Measurements from ENCODE around the gene FIBCD1. TPM values are rescaled to one million over a fixed set of nuclear protein-coding genes. Genes with fewer than 3 reads are reported as not detected.

The FIBCD1 gene
- total and polyA plus RNA-seq, 12 donors = 0.11 to 55.7 (median 18.3) TPM

DNA sequence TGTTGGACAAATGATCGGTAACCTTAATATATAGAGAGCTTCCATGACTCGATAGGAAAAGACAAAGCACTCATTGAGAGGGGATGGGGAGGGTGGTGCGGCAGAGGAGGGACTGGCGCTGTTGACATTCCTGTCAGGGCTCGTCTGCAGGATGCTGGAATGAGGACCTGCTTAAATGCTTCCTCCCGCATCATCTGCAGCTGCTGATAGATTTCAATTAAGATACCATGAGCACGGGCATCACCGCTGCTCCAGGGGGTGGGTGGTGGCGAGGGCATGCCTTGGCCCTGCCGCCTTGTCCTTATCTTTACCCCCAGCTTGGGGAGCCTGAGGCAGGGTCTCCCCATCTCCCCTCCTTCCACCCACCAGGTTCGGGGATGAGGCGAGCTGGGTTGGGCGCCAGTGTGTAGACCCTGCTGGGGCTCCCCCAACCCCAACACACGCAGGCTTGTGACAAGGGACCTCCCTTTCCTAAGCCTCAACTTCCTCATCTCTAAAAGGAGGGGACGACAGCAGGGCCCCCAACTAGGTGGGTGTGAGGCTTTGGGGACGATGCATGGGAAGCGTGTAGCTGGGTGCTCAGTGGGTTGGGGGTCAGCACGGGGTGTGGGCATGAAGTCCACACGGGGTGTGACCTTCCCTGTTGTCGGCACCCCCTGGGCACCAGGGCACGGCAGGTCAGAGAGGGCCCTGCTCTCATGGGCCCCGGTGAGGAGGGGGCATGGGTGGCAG is 30.7 kb downstream of the FIBCD1 start:
- Histone ChIP-seq H3K36me3 (replicated peaks in 1 of 2) (no peaks in the 10 kb centered on the region), H3K4me1 (replicated peaks in 1 of 2) (no peaks in the 10 kb centered on the region), H3K9me3 (replicated peaks in 1 of 3) (no peaks in the 10 kb centered on the region), H3K27me3 (no peaks in the 10 kb centered on the region), H3K4me3 (no peak overlapping the region), H3K27ac (no peak overlapping the region)
- WGBS, 4 donors = 77 to 83% (median 81%) methylated on average over 15 to 22 of the region's 22 CpGs
- no peak for TF ChIP-seq POLR2A (IDR thresholded peaks at IDR 0.05)
- TF ChIP-seq, protein P1, sequence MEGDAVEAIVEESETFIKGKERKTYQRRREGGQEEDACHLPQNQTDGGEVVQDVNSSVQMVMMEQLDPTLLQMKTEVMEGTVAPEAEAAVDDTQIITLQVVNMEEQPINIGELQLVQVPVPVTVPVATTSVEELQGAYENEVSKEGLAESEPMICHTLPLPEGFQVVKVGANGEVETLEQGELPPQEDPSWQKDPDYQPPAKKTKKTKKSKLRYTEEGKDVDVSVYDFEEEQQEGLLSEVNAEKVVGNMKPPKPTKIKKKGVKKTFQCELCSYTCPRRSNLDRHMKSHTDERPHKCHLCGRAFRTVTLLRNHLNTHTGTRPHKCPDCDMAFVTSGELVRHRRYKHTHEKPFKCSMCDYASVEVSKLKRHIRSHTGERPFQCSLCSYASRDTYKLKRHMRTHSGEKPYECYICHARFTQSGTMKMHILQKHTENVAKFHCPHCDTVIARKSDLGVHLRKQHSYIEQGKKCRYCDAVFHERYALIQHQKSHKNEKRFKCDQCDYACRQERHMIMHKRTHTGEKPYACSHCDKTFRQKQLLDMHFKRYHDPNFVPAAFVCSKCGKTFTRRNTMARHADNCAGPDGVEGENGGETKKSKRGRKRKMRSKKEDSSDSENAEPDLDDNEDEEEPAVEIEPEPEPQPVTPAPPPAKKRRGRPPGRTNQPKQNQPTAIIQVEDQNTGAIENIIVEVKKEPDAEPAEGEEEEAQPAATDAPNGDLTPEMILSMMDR (IDR thresholded peaks at IDR 0.05) = no peak
- intact Hi-C loops (cut with DNase I) = no loop called here
- DNase-seq = no peak

- no peak for DNase-seq
- intact Hi-C loops (cut with DNase I) = no loop called here
- H3K36me3 ChIP-seq (replicated peaks in 1 of 2) = no peaks in the 10 kb centered on the region
- WGBS, 4 donors = 84 to 92% (median 86%) methylated on average over 16 to 21 of the region's 21 CpGs
- no peaks in the 10 kb centered on the region for H3K9me3 ChIP-seq (replicated peaks in 1 of 3)
- no peak overlapping the region for H3K27ac ChIP-seq
- H3K4me1 ChIP-seq (replicated peaks in 1 of 2) = no peaks in the 10 kb centered on the region
- no peak overlapping the region for H3K4me3 ChIP-seq
- no peaks in the 10 kb centered on the region for H3K27me3 ChIP-seq
- no peak for TF ChIP-seq POLR2A (IDR thresholded peaks at IDR 0.05)
- TF ChIP-seq, protein P1 (IDR thresholded peaks at IDR 0.05) = no peak
Observed at GRCh38 chr9:130906735-130907416, 32.2 kb downstream of the FIBCD1 start.

DNA sequence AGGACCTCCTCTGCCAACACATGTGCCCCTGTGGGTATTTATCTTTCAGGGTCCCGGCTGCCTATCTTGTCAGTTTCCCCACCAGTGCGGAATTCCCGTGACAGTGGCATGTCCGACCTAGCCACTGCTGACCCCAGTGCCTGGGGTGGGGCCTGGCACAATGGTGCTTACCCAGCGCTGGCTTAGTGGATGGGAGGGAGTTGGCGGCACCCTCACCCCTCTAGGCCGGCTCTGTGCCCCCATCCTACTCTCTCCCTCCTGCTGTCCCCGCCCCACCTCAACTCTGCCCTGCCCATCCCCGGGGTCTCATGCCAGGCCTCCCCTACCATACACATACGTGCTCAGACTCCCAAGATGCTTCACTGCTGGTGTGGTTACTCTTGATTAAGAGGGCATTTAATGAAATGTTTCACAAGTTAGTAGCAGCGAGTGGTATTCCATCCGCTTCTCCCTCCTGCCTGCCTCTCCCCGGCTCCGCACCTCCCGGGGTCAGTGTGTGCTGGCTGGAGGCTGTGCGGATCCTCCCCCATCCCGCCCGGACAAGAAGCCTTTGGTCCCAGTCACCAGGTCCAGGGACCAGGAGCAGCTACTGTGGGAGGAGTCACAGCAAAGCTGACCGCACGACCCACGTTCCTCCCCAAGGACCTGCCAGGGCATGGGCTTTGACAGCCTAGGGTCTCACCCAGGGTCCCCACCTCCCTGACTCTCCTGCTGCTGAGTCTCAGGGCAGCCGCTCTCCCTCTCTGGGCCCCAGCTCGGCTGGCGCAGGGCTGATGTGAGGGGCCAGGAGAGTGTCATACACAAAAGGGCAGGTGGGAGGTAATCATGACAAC is 32.9 kb downstream of the FIBCD1 start:
- no peaks in the 10 kb centered on the region for H3K36me3 ChIP-seq (replicated peaks in 1 of 2)
- WGBS, 4 donors = 87 to 93% (median 90%) methylated on average over 23 to 24 of the region's 24 CpGs
- H3K27me3 ChIP-seq = no peaks in the 10 kb centered on the region
- H3K9me3 ChIP-seq (replicated peaks in 1 of 3) = no peaks in the 10 kb centered on the region
- no peak for TF ChIP-seq POLR2A (IDR thresholded peaks at IDR 0.05)
- TF ChIP-seq, protein P1 (IDR thresholded peaks at IDR 0.05) = no peak
- intact Hi-C loops (cut with DNase I) = no loop called here
- H3K4me1 ChIP-seq (replicated peaks in 1 of 2) = no peaks in the 10 kb centered on the region
- no peak overlapping the region for H3K4me3 ChIP-seq
- H3K27ac ChIP-seq = no peak overlapping the region
- no peak for DNase-seq
